Neural cell (in vitro differentiated cells): ENCODE data around the gene HS3ST2.

ENCODE experiments used
- EZH2 ChIP-seq: fragments of 200-600, 300-800 bp; shearing (Covaris generic), sonication (generic); IDR thresholded peaks from 2 replicates; pipeline ENCODE4 v1.6.1; 2014; ENCODE audit warnings: antibody characterized with exemption, low read length, borderline replicate concordance, mild to moderate bottlenecking; ENCODE audit not compliant: insufficient read depth, poor library complexity, severe bottlenecking
- RAD21 ChIP-seq: fragments of 450-650 bp; conservative IDR thresholded peaks from 2 replicates; pipeline ENCODE4 v1.6.1; 2014; ENCODE audit warnings: antibody characterized with exemption, mild to moderate bottlenecking, moderate library complexity
- SMC3 ChIP-seq: fragments of 450-650 bp; conservative IDR thresholded peaks from 2 replicates; pipeline ENCODE4 v1.6.1; 2014; ENCODE audit warnings: antibody characterized with exemption, mild to moderate bottlenecking, moderate library complexity; ENCODE audit not compliant: poor library complexity
- TF ChIP-seq, protein P1 (sequence below): fragments of 450-650 bp; IDR thresholded peaks from 2 replicates; pipeline ENCODE4 v1.5.1; 2014; ENCODE audit warnings: antibody characterized with exemption, mild to moderate bottlenecking, moderate library complexity; ENCODE audit not compliant: poor library complexity, severe bottlenecking
- TF ChIP-seq, protein P2 (sequence below): IDR thresholded peaks from 2 replicates; pipeline ENCODE4 v1.6.1; 2012; ENCODE audit warnings: borderline replicate concordance

DNA sequence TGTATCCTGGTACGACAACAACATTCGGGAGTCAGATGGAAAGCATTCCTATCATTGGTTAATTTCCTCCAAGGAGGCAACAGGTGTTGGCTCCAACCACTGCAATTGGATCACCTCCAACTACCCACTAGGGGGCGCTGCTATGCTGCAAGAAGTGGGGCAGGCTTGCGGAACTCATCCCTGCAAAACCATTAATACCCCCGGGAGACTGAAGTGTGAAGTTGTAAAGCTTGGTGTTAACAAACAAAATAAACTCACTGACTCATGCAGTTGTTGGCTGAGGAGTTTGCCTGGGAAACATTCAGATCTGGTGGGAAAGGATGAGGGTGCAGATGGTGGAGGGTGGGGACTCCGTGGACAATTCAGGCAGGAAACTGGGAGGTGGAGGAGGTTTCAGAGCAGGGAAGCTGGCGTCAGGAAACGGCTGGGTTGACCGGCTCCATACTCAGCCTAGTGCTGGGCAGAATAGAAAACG lies 84.9 kb downstream of the HS3ST2 start:
- TF ChIP-seq, protein P1, sequence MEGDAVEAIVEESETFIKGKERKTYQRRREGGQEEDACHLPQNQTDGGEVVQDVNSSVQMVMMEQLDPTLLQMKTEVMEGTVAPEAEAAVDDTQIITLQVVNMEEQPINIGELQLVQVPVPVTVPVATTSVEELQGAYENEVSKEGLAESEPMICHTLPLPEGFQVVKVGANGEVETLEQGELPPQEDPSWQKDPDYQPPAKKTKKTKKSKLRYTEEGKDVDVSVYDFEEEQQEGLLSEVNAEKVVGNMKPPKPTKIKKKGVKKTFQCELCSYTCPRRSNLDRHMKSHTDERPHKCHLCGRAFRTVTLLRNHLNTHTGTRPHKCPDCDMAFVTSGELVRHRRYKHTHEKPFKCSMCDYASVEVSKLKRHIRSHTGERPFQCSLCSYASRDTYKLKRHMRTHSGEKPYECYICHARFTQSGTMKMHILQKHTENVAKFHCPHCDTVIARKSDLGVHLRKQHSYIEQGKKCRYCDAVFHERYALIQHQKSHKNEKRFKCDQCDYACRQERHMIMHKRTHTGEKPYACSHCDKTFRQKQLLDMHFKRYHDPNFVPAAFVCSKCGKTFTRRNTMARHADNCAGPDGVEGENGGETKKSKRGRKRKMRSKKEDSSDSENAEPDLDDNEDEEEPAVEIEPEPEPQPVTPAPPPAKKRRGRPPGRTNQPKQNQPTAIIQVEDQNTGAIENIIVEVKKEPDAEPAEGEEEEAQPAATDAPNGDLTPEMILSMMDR = peak; percentile 89
- no peak for TF ChIP-seq EZH2
- TF ChIP-seq, protein P2, sequence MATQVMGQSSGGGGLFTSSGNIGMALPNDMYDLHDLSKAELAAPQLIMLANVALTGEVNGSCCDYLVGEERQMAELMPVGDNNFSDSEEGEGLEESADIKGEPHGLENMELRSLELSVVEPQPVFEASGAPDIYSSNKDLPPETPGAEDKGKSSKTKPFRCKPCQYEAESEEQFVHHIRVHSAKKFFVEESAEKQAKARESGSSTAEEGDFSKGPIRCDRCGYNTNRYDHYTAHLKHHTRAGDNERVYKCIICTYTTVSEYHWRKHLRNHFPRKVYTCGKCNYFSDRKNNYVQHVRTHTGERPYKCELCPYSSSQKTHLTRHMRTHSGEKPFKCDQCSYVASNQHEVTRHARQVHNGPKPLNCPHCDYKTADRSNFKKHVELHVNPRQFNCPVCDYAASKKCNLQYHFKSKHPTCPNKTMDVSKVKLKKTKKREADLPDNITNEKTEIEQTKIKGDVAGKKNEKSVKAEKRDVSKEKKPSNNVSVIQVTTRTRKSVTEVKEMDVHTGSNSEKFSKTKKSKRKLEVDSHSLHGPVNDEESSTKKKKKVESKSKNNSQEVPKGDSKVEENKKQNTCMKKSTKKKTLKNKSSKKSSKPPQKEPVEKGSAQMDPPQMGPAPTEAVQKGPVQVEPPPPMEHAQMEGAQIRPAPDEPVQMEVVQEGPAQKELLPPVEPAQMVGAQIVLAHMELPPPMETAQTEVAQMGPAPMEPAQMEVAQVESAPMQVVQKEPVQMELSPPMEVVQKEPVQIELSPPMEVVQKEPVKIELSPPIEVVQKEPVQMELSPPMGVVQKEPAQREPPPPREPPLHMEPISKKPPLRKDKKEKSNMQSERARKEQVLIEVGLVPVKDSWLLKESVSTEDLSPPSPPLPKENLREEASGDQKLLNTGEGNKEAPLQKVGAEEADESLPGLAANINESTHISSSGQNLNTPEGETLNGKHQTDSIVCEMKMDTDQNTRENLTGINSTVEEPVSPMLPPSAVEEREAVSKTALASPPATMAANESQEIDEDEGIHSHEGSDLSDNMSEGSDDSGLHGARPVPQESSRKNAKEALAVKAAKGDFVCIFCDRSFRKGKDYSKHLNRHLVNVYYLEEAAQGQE = peak; percentile 20
- peak; percentile 91 for TF ChIP-seq SMC3
- TF ChIP-seq RAD21 = peak; percentile 92
